ENCODE results near the gene MAD1L1. TPM values are rescaled to one million over a fixed set of nuclear protein-coding genes. Genes with fewer than 3 reads are reported as not detected.

Gene MAD1L1
- total RNA-seq, 1 experiment from 2014 or later, result 50.8 TPM

DNA sequence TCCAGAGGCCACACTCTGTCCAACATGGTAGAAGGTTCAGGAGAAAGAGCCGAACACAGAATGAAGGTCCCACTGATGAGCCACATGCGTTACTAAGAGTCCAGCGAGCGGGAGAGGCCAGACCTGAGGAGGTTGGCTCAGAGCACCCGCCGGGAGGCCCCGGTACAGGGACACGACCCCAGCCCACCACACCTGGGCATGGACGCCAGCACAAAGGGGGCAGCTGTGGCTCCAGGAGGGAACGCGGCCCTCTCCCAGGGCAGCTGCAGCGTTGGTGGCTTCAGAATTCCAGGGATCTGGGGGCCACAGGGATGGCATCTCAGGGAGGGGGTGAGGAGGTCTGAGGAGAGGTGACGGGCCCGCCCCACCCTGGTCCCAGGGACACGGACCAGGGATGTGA, 280.0 kb downstream of the MAD1L1 start:
- H3K4me1 ChIP-seq (replicated peaks; ENCODE audit: insufficient read depth), result no peaks in the 10 kb centered on the region
- TF ChIP-seq EZH2 (IDR thresholded peaks at IDR 0.05; ENCODE audit: low read depth), result no peak
- TF ChIP-seq, protein P1, sequence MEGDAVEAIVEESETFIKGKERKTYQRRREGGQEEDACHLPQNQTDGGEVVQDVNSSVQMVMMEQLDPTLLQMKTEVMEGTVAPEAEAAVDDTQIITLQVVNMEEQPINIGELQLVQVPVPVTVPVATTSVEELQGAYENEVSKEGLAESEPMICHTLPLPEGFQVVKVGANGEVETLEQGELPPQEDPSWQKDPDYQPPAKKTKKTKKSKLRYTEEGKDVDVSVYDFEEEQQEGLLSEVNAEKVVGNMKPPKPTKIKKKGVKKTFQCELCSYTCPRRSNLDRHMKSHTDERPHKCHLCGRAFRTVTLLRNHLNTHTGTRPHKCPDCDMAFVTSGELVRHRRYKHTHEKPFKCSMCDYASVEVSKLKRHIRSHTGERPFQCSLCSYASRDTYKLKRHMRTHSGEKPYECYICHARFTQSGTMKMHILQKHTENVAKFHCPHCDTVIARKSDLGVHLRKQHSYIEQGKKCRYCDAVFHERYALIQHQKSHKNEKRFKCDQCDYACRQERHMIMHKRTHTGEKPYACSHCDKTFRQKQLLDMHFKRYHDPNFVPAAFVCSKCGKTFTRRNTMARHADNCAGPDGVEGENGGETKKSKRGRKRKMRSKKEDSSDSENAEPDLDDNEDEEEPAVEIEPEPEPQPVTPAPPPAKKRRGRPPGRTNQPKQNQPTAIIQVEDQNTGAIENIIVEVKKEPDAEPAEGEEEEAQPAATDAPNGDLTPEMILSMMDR (conservative IDR thresholded peaks at IDR 0.05), result no peak
- no peaks in the 10 kb centered on the region for H3K36me3 ChIP-seq (ENCODE audit: low read depth)
- BruUV-seq (replicated peaks), result no TSS peak
- H3F3A ChIP-seq (ENCODE audit: insufficient read depth, low read depth), result no peaks in the 10 kb centered on the region
- intact Hi-C loops (cut with micrococcal nuclease; ENCODE audit: unreplicated experiment), result no loop called here
- H2AFZ ChIP-seq, result no peak overlapping the region
- DNase-seq, result no peak
- H3K27me3 ChIP-seq (ENCODE audit: insufficient read depth, low read depth), result no peaks in the 10 kb centered on the region
- no peaks in the 10 kb centered on the region for H3K79me2 ChIP-seq (ENCODE audit: low read depth)
- H4K20me1 ChIP-seq (ENCODE audit: insufficient read depth), result peaks cover 6% of the 10 kb centered on the region; the same call in 1 of the 2 replicates
- H3K4me3 ChIP-seq, result no peak overlapping the region
- CTCF ChIA-PET, result interaction anchor here (0.6 kb wide), 1 partner anchor 234 kb away, joined by 3 read pairs; no protein-coding TSS in a partner anchor
- H3K9me2 ChIP-seq (ENCODE audit: insufficient read depth), result no peaks in the 10 kb centered on the region
- no peak overlapping the region for H3K27ac ChIP-seq
- no peaks in the 10 kb centered on the region for H3K9me3 ChIP-seq (ENCODE audit: insufficient read depth, low read depth)
- POLR2A ChIA-PET (ENCODE audit: unreplicated experiment), result no interaction called here
- H3K4me2 ChIP-seq, result no peak overlapping the region

DNA sequence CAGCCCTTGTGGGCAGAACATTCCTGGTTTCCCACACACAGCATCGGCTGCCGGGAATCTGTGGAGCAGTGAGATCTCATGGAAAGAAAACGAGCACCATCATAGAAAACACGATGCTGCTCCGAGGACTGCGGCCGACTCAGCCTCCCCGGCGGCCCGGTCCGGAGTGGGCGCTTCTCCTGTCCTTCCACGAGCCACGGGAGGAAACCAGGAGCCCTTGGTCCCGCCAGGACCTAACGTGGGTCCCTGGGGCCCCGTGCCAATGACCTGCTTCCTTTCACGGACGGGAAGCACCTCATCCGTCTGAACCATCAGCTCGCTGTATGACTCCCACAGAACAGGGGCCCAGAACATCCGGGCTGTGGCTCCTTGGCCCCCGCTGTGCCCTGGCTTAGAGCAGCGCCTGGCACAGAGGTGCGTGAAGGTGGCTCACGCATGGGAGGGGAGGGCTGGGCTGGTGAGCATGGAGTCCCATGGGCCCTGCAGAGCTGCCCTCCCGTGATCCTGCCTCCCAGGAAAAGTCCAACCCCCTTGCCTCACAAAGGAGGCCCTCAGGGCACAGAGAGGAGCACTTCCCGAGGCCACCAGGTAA, 280.5 kb downstream of the MAD1L1 start:
- no peak for DNase-seq
- H3K27me3 ChIP-seq (ENCODE audit: insufficient read depth, low read depth), result no peaks in the 10 kb centered on the region
- H3K36me3 ChIP-seq (ENCODE audit: low read depth), result no peaks in the 10 kb centered on the region
- H3K9me3 ChIP-seq (ENCODE audit: insufficient read depth, low read depth), result no peaks in the 10 kb centered on the region
- H3K27ac ChIP-seq, result no peak overlapping the region
- no TSS peak for BruUV-seq (replicated peaks)
- ChIA-PET CTCF (interaction anchor here (0.6 kb wide), 1 partner anchor 234 kb away, joined by 3 read pairs; no protein-coding TSS in a partner anchor), POLR2A (ENCODE audit: unreplicated experiment) (no interaction called here)
- H3K9me2 ChIP-seq (ENCODE audit: insufficient read depth), result no peaks in the 10 kb centered on the region
- peaks cover 6% of the 10 kb centered on the region; the same call in 1 of the 2 replicates for H4K20me1 ChIP-seq (ENCODE audit: insufficient read depth)
- no peak overlapping the region for H3K4me3 ChIP-seq
- H3K4me2 ChIP-seq, result no peak overlapping the region
- H3F3A ChIP-seq (ENCODE audit: insufficient read depth, low read depth), result no peaks in the 10 kb centered on the region
- H2AFZ ChIP-seq, result no peak overlapping the region
- no peaks in the 10 kb centered on the region for H3K79me2 ChIP-seq (ENCODE audit: low read depth)
- H3K4me1 ChIP-seq (replicated peaks; ENCODE audit: insufficient read depth), result no peaks in the 10 kb centered on the region
- intact Hi-C loops (cut with micrococcal nuclease; ENCODE audit: unreplicated experiment), result no loop called here
- no peak for TF ChIP-seq EZH2 (IDR thresholded peaks at IDR 0.05; ENCODE audit: low read depth)
- TF ChIP-seq, protein P1 (conservative IDR thresholded peaks at IDR 0.05), result no peak

DNA sequence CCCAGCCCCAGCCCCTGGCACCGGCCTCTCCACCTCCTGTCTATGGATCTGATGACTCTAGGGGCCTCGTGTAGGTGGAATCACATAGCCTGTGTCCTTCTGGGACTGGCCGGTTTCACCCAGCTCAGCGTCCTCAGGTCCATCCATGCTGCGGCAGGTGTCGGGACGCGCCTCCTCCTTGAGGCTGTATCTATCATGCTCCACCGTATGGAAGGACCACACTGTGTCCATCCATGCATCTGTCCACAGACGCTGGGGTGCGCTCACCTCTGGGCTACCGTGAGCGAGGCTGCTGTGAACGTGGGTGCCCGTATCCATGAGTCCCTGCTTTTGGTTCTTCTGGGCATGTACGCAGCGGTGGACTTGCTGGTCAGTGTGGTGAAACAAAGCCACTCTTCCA, 281.1 kb downstream of the MAD1L1 start:
- BruUV-seq (replicated peaks), result no TSS peak
- Histone ChIP-seq H3K79me2 (ENCODE audit: low read depth) (no peaks in the 10 kb centered on the region), H3K9me3 (ENCODE audit: insufficient read depth, low read depth) (no peaks in the 10 kb centered on the region), H3K27me3 (ENCODE audit: insufficient read depth, low read depth) (no peaks in the 10 kb centered on the region), H3K4me3 (no peak overlapping the region), H2AFZ (no peak overlapping the region), H3K9me2 (ENCODE audit: insufficient read depth) (no peaks in the 10 kb centered on the region), H4K20me1 (ENCODE audit: insufficient read depth) (peaks cover 6% of the 10 kb centered on the region; the same call in 1 of the 2 replicates), H3K4me1 (replicated peaks; ENCODE audit: insufficient read depth) (no peaks in the 10 kb centered on the region), H3F3A (ENCODE audit: insufficient read depth, low read depth) (no peaks in the 10 kb centered on the region), H3K27ac (no peak overlapping the region), H3K4me2 (no peak overlapping the region), H3K36me3 (ENCODE audit: low read depth) (no peaks in the 10 kb centered on the region)
- DNase-seq, result no peak
- ChIA-PET POLR2A (ENCODE audit: unreplicated experiment) (no interaction called here), CTCF (no interaction called here)
- no peak for TF ChIP-seq EZH2 (IDR thresholded peaks at IDR 0.05; ENCODE audit: low read depth)
- TF ChIP-seq, protein P1 (conservative IDR thresholded peaks at IDR 0.05), result no peak
- intact Hi-C loops (cut with micrococcal nuclease; ENCODE audit: unreplicated experiment), result no loop called here

Data from PC-9 (cell line).